Melanocyte of skin (primary cell): ENCODE results near the gene PRSS1. TPM values are rescaled to one million over a fixed set of nuclear protein-coding genes. Genes with fewer than 3 reads are reported as not detected.

Experiments used
- small RNA-seq, 2 donors: library from RNA; depleted of rRNA; stranded (forward); fragments of <200 nt; gene quantifications; one replicate each; pipeline ENCODE3, GENCODE V24; 2012
- total RNA-seq, 2 donors: library from RNA; depleted of rRNA; stranded (reverse); fragments of >200 nt; gene quantifications; 2 replicates each; pipeline ENCODE4 v1.2.3, GENCODE V29; 2012

Gene PRSS1
- total RNA-seq, result not detected

DNA sequence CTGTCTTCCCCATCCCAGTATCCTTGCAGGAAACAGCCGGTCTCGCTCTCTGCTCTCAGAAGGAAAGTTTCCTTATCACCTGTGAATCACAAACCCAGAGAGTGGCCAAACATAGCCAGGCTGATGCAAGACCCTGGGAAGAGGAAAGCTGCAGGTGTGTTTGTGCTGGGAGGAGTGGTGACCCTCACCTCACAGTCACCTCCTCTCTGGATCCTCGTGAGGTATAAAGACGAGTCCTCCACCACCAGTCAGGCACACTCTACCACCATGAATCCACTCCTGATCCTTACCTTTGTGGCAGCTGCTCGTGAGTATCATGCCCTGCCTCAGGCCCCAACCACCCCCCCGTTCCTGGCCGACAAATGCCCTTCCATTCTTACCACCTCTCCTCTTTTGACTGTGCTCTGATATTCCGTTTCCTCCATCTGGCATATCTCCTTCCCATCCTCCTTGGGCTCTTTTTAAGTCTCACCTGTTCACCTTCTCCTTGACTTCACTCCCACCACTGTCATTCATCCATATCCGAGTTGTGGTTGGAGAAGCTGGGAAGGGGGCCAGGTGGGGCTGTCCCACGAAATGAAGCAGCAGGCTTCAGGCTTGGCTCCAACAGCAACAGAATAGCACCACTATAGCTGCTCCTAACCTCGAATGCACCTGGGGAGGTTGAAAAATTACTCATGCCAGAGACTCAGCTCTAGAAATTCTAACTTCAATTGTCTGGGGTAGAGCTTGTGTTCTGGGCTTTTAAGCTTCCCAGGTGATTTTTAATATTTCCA, at the start of gene PRSS1:
PRSS1 (plus strand) TSS at position 255 of the 776 bp plus-strand sequence; CDS start at position 268, 13 bp downstream.

DNA sequence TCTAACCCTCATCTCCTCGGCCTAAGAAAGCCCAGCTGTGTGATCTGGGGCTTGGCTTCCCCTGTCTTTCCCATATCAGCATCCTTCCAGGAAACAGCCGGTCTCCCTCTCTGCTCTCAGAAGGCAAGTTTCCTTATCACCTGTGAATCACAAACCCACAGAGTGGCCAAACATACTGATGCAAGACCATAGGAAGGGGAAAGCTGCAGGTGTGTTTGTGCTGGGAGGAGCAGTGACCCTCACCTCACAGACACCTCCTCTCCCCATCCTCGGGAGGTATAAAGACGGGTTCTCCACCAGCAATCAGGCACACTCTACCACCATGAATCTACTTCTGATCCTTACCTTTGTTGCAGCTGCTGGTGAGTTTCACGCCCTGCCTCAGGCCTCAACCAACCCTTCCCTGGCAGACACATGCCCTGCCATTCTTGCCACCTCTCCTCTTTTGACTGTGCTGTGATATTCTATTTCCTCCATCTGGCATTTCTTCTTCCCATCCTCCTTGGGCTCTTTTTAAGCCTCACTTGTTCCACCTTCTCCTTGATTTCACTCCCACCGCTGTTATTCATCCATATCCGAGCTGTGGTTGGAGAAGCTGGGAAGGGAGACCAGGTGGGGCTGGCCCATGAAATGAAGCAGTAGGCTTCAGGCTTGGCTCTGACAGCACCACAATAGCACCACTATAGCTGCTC, 21.5 kb downstream of the PRSS1 start, which contains the start of gene PRSS2:
PRSS2 (plus strand) TSS at position 310 of the 692 bp plus-strand sequence; CDS start at position 323, 13 bp downstream.

Small RNA genes lying within 50 kb of the gene (small RNA-seq; reads per million reads assigned to genes)
- 0 reads per million in 2 donors for gene TRBD1
- gene TRBJ1-1, result 0 reads per million in 2 donors
- 0 reads per million in 2 donors for gene TRBJ1-2
- gene TRBJ1-3, result 0 reads per million in 2 donors
- 0 reads per million in 2 donors for gene TRBJ1-4
- gene TRBJ1-5, result 0 reads per million in 2 donors
- 0 reads per million in 2 donors for gene TRBJ1-6
- gene TRBJ2-1, result 0 reads per million in 2 donors
- gene TRBJ2-2, result 0 reads per million in 2 donors
- 0 reads per million in 2 donors for gene TRBJ2-2P
- 0 reads per million in 2 donors for gene TRBJ2-3
- 0 reads per million in 2 donors for gene TRBJ2-4
- 0 reads per million in 2 donors for gene TRBJ2-5
- gene TRBJ2-6, result 0 reads per million in 2 donors
- 0 reads per million in 2 donors for gene TRBJ2-7

Other genes starting within 250 kb of the PRSS1 start
- not detected for gene PRSS2, start 21.5 kb downstream of the PRSS1 start, total RNA-seq
- gene EPHB6, start 105.6 kb downstream of the PRSS1 start, total RNA-seq, result under 1 TPM; under 0.01 to 0.34 TPM
- gene TRPV6, start 136.3 kb downstream of the PRSS1 start, total RNA-seq, result not detected
- gene TRPV5, start 184.3 kb downstream of the PRSS1 start, total RNA-seq, result not detected
- gene LLCFC1, start 190.0 kb downstream of the PRSS1 start, total RNA-seq, result not detected
- under 1 TPM in 1 of 2 donors, not detected in 1; 0.34 TPM for gene KEL, start 212.9 kb downstream of the PRSS1 start, total RNA-seq